IMR-90 (cell line): ENCODE measurements around the gene PLA2G4B. TPM values are rescaled to one million over a fixed set of nuclear protein-coding genes. Genes with fewer than 3 reads are reported as not detected.
A peak's percentile ranks its signal among the peaks of the same experiment; 100 is the strongest.

Experiments
- ATAC-seq: fragments of 200-7000 bp; cut with Tn5 transposase; 2 replicates; pipeline ENCODE4 v1.9.1; 2020; ENCODE audit warnings: low read depth, mild to moderate bottlenecking, moderate library complexity
- BruUV-seq: library from RNA; stranded (reverse); fragments of 400-500 nt; replicated peaks from 2 replicates; lab custom pipeline; 2021; lab: Mats Ljungman, UMichigan
- CTCF ChIA-PET: fragments of 300-600 bp; formaldehyde crosslinking; extraction: SDS; loops from one replicate; lab custom pipeline; 2021; ENCODE audit warnings: antibody characterized with exemption; lab: Yijun Ruan, JAX
- POLR2A ChIA-PET: fragments of 300-600 bp; sonication (Branson Sonifier 250); formaldehyde crosslinking; loops from one replicate; lab custom pipeline; 2022; ENCODE audit warnings: antibody characterized with exemption; ENCODE audit not compliant: unreplicated experiment; lab: Charles Lee
- DNase-seq: peaks from one replicate; pipeline ENCODE4 v3.0.0; 2013
- H2AFZ ChIP-seq: replicated peaks from 2 replicates; pipeline ENCODE3; 2013; ENCODE audit warnings: low read length, mild to moderate bottlenecking; ENCODE audit not compliant: poor library complexity
- H2AK5ac ChIP-seq: 2 replicates; pipeline ENCODE4 v1.6.1; 2013; ENCODE audit warnings: low read depth, low read length, inconsistent platforms
- H2AK9ac ChIP-seq: replicated peaks from 2 replicates; pipeline ENCODE3; 2013; ENCODE audit warnings: mild to moderate bottlenecking, low read depth, low read length, moderate library complexity; ENCODE audit not compliant: poor library complexity
- H2BK120ac ChIP-seq: 2 replicates; pipeline ENCODE4 v1.6.1; 2013; ENCODE audit warnings: low read depth, low read length, inconsistent platforms
- H2BK15ac ChIP-seq: 3 replicates; pipeline ENCODE4 v1.6.1; 2013; ENCODE audit warnings: low read depth, low read length, inconsistent platforms
- H2BK20ac ChIP-seq: 2 replicates; pipeline ENCODE4 v1.6.1; 2013; ENCODE audit warnings: low read depth, mild to moderate bottlenecking, inconsistent platforms, low read length, moderate library complexity
- H2BK5ac ChIP-seq: 2 replicates; pipeline ENCODE4 v1.6.1; 2013; ENCODE audit warnings: mild to moderate bottlenecking, low read depth, low read length, inconsistent platforms; ENCODE audit not compliant: poor library complexity, severe bottlenecking
- H3K14ac ChIP-seq: replicated peaks from 2 replicates; pipeline ENCODE4 v1.6.1; 2013; ENCODE audit warnings: low read depth, low read length, inconsistent platforms
- H3K18ac ChIP-seq: 2 replicates; pipeline ENCODE4 v1.6.1; 2013; ENCODE audit warnings: low read depth, low read length, control low read depth
- H3K23ac ChIP-seq: 2 replicates; pipeline ENCODE4 v1.6.1; 2013; ENCODE audit warnings: low read depth, low read length, inconsistent platforms
- H3K27ac ChIP-seq: 2 replicates; pipeline ENCODE4 v1.5.1; 2013; ENCODE audit warnings: mild to moderate bottlenecking, control low read depth, low read length; ENCODE audit not compliant: insufficient read depth
- H3K27me3 ChIP-seq: 2 replicates; pipeline ENCODE4 v1.6.1; 2013; ENCODE audit warnings: low read length; ENCODE audit not compliant: control insufficient read depth, insufficient read depth
- H3K36me3 ChIP-seq: 2 replicates; pipeline ENCODE4 v1.6.1; 2013; ENCODE audit warnings: low read length, mixed read lengths; ENCODE audit not compliant: control insufficient read depth, insufficient read depth
- H3K4ac ChIP-seq: 2 replicates; pipeline ENCODE4 v1.6.1; 2013; ENCODE audit warnings: low read depth, low read length, inconsistent platforms
- H3K4me1 ChIP-seq: 2 replicates; pipeline ENCODE4 v1.6.1; 2013; ENCODE audit warnings: low read length, mixed read lengths; ENCODE audit not compliant: control insufficient read depth, insufficient read depth
- H3K4me2 ChIP-seq: 2 replicates; pipeline ENCODE4 v1.6.1; 2013; ENCODE audit warnings: low read depth, mild to moderate bottlenecking, control low read depth, low read length, moderate library complexity
- H3K4me3 ChIP-seq: 2 replicates; pipeline ENCODE4 v1.5.1; 2013; ENCODE audit warnings: low read depth, mild to moderate bottlenecking, control low read depth, low read length, moderate library complexity; ENCODE audit not compliant: insufficient read depth
- H3K56ac ChIP-seq: 2 replicates; pipeline ENCODE4 v1.6.1; 2013; ENCODE audit warnings: low read length, inconsistent platforms; ENCODE audit not compliant: insufficient read depth; ENCODE audit errors: extremely low read depth
- H3K79me1 ChIP-seq, 2 experiments: 2 replicates each; pipeline ENCODE4 v1.6.1; 2013; ENCODE audit warnings: low read length in 2 of 2, inconsistent platforms in 1 of 2, low read depth in 1 of 2
- H3K9ac ChIP-seq: 2 replicates; pipeline ENCODE4 v1.6.1; 2013; ENCODE audit warnings: low read depth, low read length, control low read depth
- H3K9me1 ChIP-seq: 2 replicates; pipeline ENCODE4 v1.6.1; 2013; ENCODE audit warnings: low read length, inconsistent platforms; ENCODE audit not compliant: insufficient read depth
- H3K9me3 ChIP-seq: 2 replicates; pipeline ENCODE4 v1.6.1; 2013; ENCODE audit warnings: low read length; ENCODE audit not compliant: control insufficient read depth, insufficient read depth
- H4K20me1 ChIP-seq: 2 replicates; pipeline ENCODE4 v1.6.1; 2013; ENCODE audit warnings: low read length, inconsistent platforms; ENCODE audit not compliant: insufficient read depth
- H4K5ac ChIP-seq: 2 replicates; pipeline ENCODE4 v1.6.1; 2013; ENCODE audit warnings: mild to moderate bottlenecking, low read depth, low read length, control low read depth
- H4K8ac ChIP-seq, 2 experiments: 2 replicates each; pipeline ENCODE4 v1.6.1; 2013; ENCODE audit warnings: low read depth in 2 of 2, low read length in 2 of 2, control low read depth in 1 of 2, inconsistent platforms in 1 of 2
- H4K91ac ChIP-seq: 2 replicates; pipeline ENCODE4 v1.6.1; 2013; ENCODE audit warnings: low read depth, low read length, inconsistent platforms; ENCODE audit not compliant: insufficient read depth
- BHLHE40 ChIP-seq: fragments of 150-350 bp; IDR thresholded peaks from 2 replicates; pipeline ENCODE4 v1.6.1; 2016; ENCODE audit warnings: mild to moderate bottlenecking, low read depth, low read length
- CHD1 ChIP-seq: IDR thresholded peaks from 2 replicates; pipeline ENCODE4 v1.6.1; 2012; ENCODE audit warnings: low read depth, low read length, improper control_type of control experiment
- CTCF ChIP-seq: conservative IDR thresholded peaks from 2 replicates; pipeline ENCODE4 v1.5.1; 2012; ENCODE audit warnings: mild to moderate bottlenecking, low read depth, low read length, improper control_type of control experiment
- ELK1 ChIP-seq: fragments of 150-350 bp; IDR thresholded peaks from 2 replicates; pipeline ENCODE4 v1.6.1; 2016; ENCODE audit warnings: low read depth, mild to moderate bottlenecking, low read length, moderate library complexity, borderline replicate concordance
- FOS ChIP-seq: fragments of 150-350 bp; IDR thresholded peaks from 2 replicates; pipeline ENCODE4 v1.6.1; 2016; ENCODE audit warnings: low read depth, low read length
- MAFK ChIP-seq: IDR thresholded peaks from 2 replicates; pipeline ENCODE4 v1.6.1; 2012; ENCODE audit warnings: low read depth, low read length, improper control_type of control experiment
- MAZ ChIP-seq: IDR thresholded peaks from 2 replicates; pipeline ENCODE4 v1.6.1; 2012; ENCODE audit warnings: low read depth, mild to moderate bottlenecking, low read length, improper control_type of control experiment, moderate library complexity, borderline replicate concordance
- NFE2L2 ChIP-seq: fragments of 150-350 bp; IDR thresholded peaks from 2 replicates; pipeline ENCODE4 v1.6.1; 2016; ENCODE audit warnings: low read depth, mild to moderate bottlenecking, low read length
- RAD21 ChIP-seq: IDR thresholded peaks from 2 replicates; pipeline ENCODE4 v1.6.1; 2012; ENCODE audit warnings: low read length, improper control_type of control experiment
- RFX5 ChIP-seq: IDR thresholded peaks from 2 replicates; pipeline ENCODE4 v1.8.0; 2012; ENCODE audit warnings: low read depth, mild to moderate bottlenecking, low read length, moderate library complexity
- SMC3 ChIP-seq: fragments of 150-350 bp; IDR thresholded peaks from 2 replicates; pipeline ENCODE4 v1.6.1; 2016; ENCODE audit warnings: low read depth, mild to moderate bottlenecking, antibody characterized with exemption, low read length, moderate library complexity
- WGBS, 2 experiments: methylation state at CpG; one replicate each; pipeline versions ENCODE4 v1.1.5 to v1.1.7; 2013; ENCODE audit warnings: missing lambda C conversion rate in 2 of 2; ENCODE audit not compliant: insufficient read length in 1 of 2; ENCODE audit errors: extremely low coverage in 2 of 2; 5-methylcytosine and 5-hydroxymethylcytosine counted together
- dilution Hi-C: fragments of 300-500 bp; cut with HindIII; formaldehyde crosslinking; loops from one replicate; pipeline ENCODE4 v1.14.3; 2018; ENCODE audit warnings: low sequenced_read_pairs; ENCODE audit not compliant: unreplicated experiment
- in situ Hi-C: fragments of 300-500 bp; cut with MboI; formaldehyde crosslinking; loops from 3 replicates; pipeline ENCODE4 v1.14.3; 2019; ENCODE audit warnings: low sequenced_read_pairs, inconsistent platforms, mixed read lengths
- intact Hi-C: fragments of 100-400 bp; cut with micrococcal nuclease; formaldehyde crosslinking; loops from 2 replicates; pipeline ENCODE4 v1.10.0; 2022
- polyA plus RNA-seq, 3 experiments: library from polyadenylated mRNA; depleted of rRNA; stranded (reverse); fragments of >200 nt; gene quantifications; 2 replicates each; pipeline ENCODE4 v1.2.3, GENCODE V29; 2012; ENCODE audit warnings: low replicate concordance in 1 of 3
- total RNA-seq: library from RNA; depleted of rRNA; stranded (reverse); fragments of >200 nt; gene quantifications from 2 replicates; pipeline ENCODE4 v1.2.3, GENCODE V29; 2012
- TF ChIP-seq, protein P1 (sequence below): fragments of 150-350 bp; IDR thresholded peaks from 2 replicates; pipeline ENCODE4 v1.6.1; 2017; ENCODE audit warnings: mild to moderate bottlenecking, antibody characterized with exemption, low read length, low read depth

Gene PLA2G4B
- total and polyA plus RNA-seq, 2 of the 4 experiments (the other 2 are of a cell fraction), result 0.18 to 3.1 TPM

DNA sequence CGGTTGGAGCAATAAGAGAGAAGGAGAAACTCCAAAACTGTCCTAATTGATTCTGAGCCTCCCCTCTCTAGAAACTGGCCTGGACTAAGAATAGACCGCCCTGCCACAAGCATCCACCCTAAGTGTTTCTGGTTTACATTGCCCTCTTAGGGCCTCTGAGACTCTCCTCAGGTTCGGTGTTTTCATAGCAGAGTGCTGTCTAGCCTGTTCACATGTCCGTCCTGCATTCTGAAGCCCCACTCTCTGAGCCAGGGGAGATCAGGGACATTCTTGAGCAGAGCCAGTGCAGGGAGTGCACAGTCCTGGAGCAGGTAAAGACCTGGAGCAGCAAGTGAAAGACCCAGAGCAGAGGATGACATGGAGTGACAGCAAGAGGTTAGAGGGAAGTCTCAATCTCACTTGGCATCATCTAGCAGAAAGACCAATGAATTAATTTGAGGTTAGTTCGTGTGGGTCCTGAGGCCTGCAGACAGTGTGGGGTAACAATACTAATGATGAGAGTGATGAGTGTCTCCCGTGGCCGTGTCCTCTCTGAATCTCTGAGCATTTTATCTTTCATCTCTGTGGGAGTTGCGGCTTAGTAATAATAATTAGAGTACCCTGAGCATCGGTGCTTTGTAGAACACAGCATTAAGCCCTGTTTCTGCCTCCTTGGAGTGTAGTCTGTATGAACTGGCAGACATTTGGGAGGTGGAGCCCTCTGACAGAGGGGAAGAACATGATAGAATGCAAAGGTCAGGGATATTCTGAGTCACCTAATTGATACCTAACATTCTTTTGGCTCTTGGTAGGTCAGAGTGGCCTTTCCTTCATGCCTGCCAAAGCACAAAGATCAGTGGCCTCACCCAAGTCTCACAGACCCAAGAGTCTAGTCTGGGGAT, 39.8 kb upstream of the PLA2G4B start:
- BruUV-seq, result no TSS peak
- in situ Hi-C loops (no loop called here), dilution Hi-C loops (no loop called here), intact Hi-C loops (no loop called here)
- no peaks in the 10 kb centered on the region for H3K9me3 ChIP-seq
- H4K91ac ChIP-seq, result 0 out of 2 replicates have a peak overlapping the region, but pooled peaks have one; percentile 1
- WGBS, 2 experiments, result 60% methylated on average over 1 of the region's 9 CpGs; no CpG with 5 or more reads in 1 of the 2 experiments
- DNase-seq, result no peak
- H2AK5ac ChIP-seq, result no peak overlapping the region
- no peak overlapping the region for H4K8ac ChIP-seq
- H3K18ac ChIP-seq, result no peak overlapping the region
- peaks cover 16% of the 10 kb centered on the region for H3K4me1 ChIP-seq
- H2BK15ac ChIP-seq, result no peak overlapping the region
- peak overlapping the region; percentile 60; the same call in 1 of the 2 replicates for H3K23ac ChIP-seq
- no peak overlapping the region for H2AFZ ChIP-seq
- no peak overlapping the region for H3K27ac ChIP-seq
- H3K9me1 ChIP-seq, result peaks cover 28% of the 10 kb centered on the region
- peaks cover 34 to 81% of the 10 kb centered on the region in 2 experiments for H3K79me1 ChIP-seq
- H3K14ac ChIP-seq, result peak overlapping the region; percentile 25
- CTCF ChIA-PET, result no interaction called here
- H3K27me3 ChIP-seq, result no peaks in the 10 kb centered on the region
- H2BK20ac ChIP-seq, result peak overlapping the region; percentile 16; the same call in 1 of the 2 replicates
- no peak overlapping the region for H2AK9ac ChIP-seq
- H2BK120ac ChIP-seq, result peak overlapping the region; percentile 6; the same call in 1 of the 2 replicates
- peaks cover 10% of the 10 kb centered on the region for H3K36me3 ChIP-seq
- no peak for TF ChIP-seq RFX5
- TF ChIP-seq MAZ, result no peak
- no peak for TF ChIP-seq CTCF
- TF ChIP-seq SMC3, result no peak
- TF ChIP-seq, protein P1, sequence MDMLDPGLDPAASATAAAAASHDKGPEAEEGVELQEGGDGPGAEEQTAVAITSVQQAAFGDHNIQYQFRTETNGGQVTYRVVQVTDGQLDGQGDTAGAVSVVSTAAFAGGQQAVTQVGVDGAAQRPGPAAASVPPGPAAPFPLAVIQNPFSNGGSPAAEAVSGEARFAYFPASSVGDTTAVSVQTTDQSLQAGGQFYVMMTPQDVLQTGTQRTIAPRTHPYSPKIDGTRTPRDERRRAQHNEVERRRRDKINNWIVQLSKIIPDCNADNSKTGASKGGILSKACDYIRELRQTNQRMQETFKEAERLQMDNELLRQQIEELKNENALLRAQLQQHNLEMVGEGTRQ, result no peak
- no peak for TF ChIP-seq MAFK
- no peak for TF ChIP-seq ELK1
- TF ChIP-seq FOS, result no peak
- TF ChIP-seq RAD21, result no peak
- no peak for TF ChIP-seq BHLHE40
- no peak for TF ChIP-seq CHD1
- no peak for TF ChIP-seq NFE2L2
- H3K4ac ChIP-seq, result peak overlapping the region; percentile 36; the same call in 1 of the 2 replicates
- POLR2A ChIA-PET, result no interaction called here
- H4K20me1 ChIP-seq, result no peaks in the 10 kb centered on the region
- H3K4me2 ChIP-seq, result no peak overlapping the region
- ATAC-seq, result 0 out of 2 replicates have a peak, but pooled peaks have one; percentile 19
- no peak overlapping the region for H2BK5ac ChIP-seq
- no peak overlapping the region for H3K56ac ChIP-seq
- no peak overlapping the region for H4K5ac ChIP-seq
- H3K9ac ChIP-seq, result no peak overlapping the region
- H3K4me3 ChIP-seq, result no peak overlapping the region
